Breast epithelium (tissue), 3 donors: Measurements from ENCODE around the gene FBXO39.

ENCODE experiments used
- CTCF ChIP-seq, 3 donors: fragments of 450-650 bp; IDR thresholded peaks; one replicate each; pipeline ENCODE4 v1.5.1; 2016 to 2017; ENCODE audit warnings: antibody characterized with exemption in 3 of 3, mild to moderate bottlenecking in 3 of 3, moderate library complexity in 3 of 3
- POLR2A ChIP-seq: fragments of 450-650 bp; IDR thresholded peaks from one replicate; pipeline ENCODE4 v1.6.1; 2016; ENCODE audit warnings: antibody characterized with exemption, mild to moderate bottlenecking, moderate library complexity
- POLR2AphosphoS5 ChIP-seq, 3 donors: sonication (generic); formaldehyde crosslinking; IDR thresholded peaks; one replicate each; pipeline ENCODE4 v1.6.1; 2017; ENCODE audit warnings: antibody characterized with exemption in 3 of 3

DNA sequence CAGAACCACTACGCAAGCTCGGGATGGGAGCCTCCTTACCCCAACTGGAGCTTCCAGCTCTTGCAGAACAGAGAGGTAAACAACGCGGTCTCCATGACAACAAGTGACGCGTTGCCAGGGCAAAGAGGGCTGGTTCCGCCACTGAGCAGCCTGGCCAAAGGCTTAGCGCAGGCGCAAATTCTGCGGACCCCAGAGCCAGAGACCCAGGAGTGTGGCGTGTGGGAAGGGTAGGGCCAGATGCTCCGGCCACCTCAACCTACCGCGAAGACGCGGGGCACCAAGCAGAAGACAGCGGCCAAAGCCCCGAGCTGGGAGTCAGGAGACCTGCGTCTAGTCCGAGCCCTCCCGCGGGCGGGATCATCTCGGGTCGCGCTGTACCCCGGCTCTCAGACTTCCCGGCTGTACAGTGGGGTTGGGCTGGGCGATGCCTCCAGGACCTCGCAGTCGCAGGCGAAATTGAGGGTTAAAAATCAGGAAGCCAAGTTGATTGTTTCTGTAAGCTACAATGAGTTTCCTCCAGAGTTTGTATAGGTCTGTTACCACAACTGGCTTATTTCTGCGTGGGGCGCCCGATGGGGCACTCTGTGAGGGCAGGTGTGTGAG lies 55.7 kb downstream of the FBXO39 start, which contains the start of gene TEKT1:
- TF ChIP-seq CTCF (IDR thresholded peaks at IDR 0.05), result no peak
- no peak for TF ChIP-seq POLR2A
- no peak for TF ChIP-seq POLR2AphosphoS5 (IDR thresholded peaks at IDR 0.05)
